Heart left ventricle (tissue), 13 donors: ENCODE data around the gene SATB2.

Source experiments
- CTCF ChIP-seq, 12 donors: fragments of 200-600 bp; sonication (generic) in 4 of 12; IDR thresholded peaks; one replicate each; pipeline versions ENCODE4 v1.5.0 to v1.8.0; 2018 to 2022; ENCODE audit warnings: antibody characterized with exemption in 12 of 12, mild to moderate bottlenecking in 5 of 12
- POLR2A ChIP-seq, 2 donors: fragments of 450-650 bp; IDR thresholded peaks; one replicate each; pipeline ENCODE4 v1.6.1; 2017; ENCODE audit warnings: antibody characterized with exemption in 2 of 2, mild to moderate bottlenecking in 2 of 2, moderate library complexity in 2 of 2
- donor health status: ischemic (EF 13 %, LVEDD 7.1; RV severe dilation, severe dysfunction).
- donor health status: DM: no; HTN: yes; CAD: no.
- donor health status: DM: no; HTN: no; CAD: no.
- donor health status: ischemic (EF 25% LVEDD 6.9; RV normal size, moderate dysfunction).
- donor health status: ischemic (EF 25% LVEDD 5.7; RV mildly dilated, moderate dysfunction).
- donor health status: ischemic (EF 35%, LVEDD 5.7; RV mildly dilated, moderate dysfunction).
- donor health status: nonischemic (EF 11% LVEDD 7.7; RV severe dilation, severe dysfunction).
- donor health status: DM: yes; HTN: yes; CAD: no.
- donor health status: PGD.
- donor health status: ischemic (EF 29% LVEDD 5.4; RV normal size, mild dysfunction).
- donor health status: nonischemic (EF 23%, LVEDD 6.1; RV moderate dilation, normal function).

- no peak for TF ChIP-seq CTCF (IDR thresholded peaks at IDR 0.05)
- TF ChIP-seq POLR2A (IDR thresholded peaks at IDR 0.05), result no peak
Observed at GRCh38 chr2:199341123-199341522, 116.6 kb downstream of the SATB2 start.
